ENCODE data around the gene WNT9B.

Gene WNT9B

GRCh38 chr17:46853896-46854444 lies 2.6 kb downstream of the WNT9B start:
- no peak for DNase-seq (ENCODE audit: low spot score)

GRCh38 chr17:46854515-46854914 lies 3.1 kb downstream of the WNT9B start:
- DNase-seq (ENCODE audit: low spot score): no peak

- DNase-seq (ENCODE audit: low spot score): no peak
These were observed 3.6 kb downstream of the WNT9B start for GRCh38 chr17:46854948-46855347.

GRCh38 chr17:46857600-46857999 lies 6.2 kb downstream of the WNT9B start:
- no peak for DNase-seq (ENCODE audit: low spot score)

GRCh38 chr17:46859996-46860395 lies 8.6 kb downstream of the WNT9B start:
- no peak for DNase-seq (ENCODE audit: low spot score)

- no peak for DNase-seq (ENCODE audit: low spot score)
These were observed 11.6 kb downstream of the WNT9B start for GRCh38 chr17:46862949-46863348.

- no peak for DNase-seq (ENCODE audit: low spot score)
These were observed 12.2 kb downstream of the WNT9B start for GRCh38 chr17:46863383-46864121.

GRCh38 chr17:46865100-46865499 lies 13.7 kb downstream of the WNT9B start:
- no peak for DNase-seq (ENCODE audit: low spot score)

- DNase-seq (ENCODE audit: low spot score): no peak
These were observed 14.9 kb downstream of the WNT9B start for GRCh38 chr17:46866325-46866724.

- DNase-seq (ENCODE audit: low spot score): no peak
These were observed 15.4 kb downstream of the WNT9B start for GRCh38 chr17:46866747-46867146.

GRCh38 chr17:46868689-46869187 lies 17.4 kb downstream of the WNT9B start:
- no peak for DNase-seq (ENCODE audit: low spot score)

GRCh38 chr17:46869296-46869695 lies 17.9 kb downstream of the WNT9B start:
- peak; percentile 41 for DNase-seq (ENCODE audit: low spot score)

GRCh38 chr17:46869975-46870803 lies 18.8 kb downstream of the WNT9B start:
- DNase-seq (ENCODE audit: low spot score): no peak

GRCh38 chr17:46872421-46872820 lies 21.0 kb downstream of the WNT9B start:
- DNase-seq (ENCODE audit: low spot score): no peak

- no peak for DNase-seq (ENCODE audit: low spot score)
These were observed 22.7 kb downstream of the WNT9B start for GRCh38 chr17:46873941-46874645.

- DNase-seq (ENCODE audit: low spot score): no peak
These were observed 23.5 kb downstream of the WNT9B start for GRCh38 chr17:46874906-46875305.

GRCh38 chr17:46875849-46876352 lies 24.5 kb downstream of the WNT9B start:
- DNase-seq (ENCODE audit: low spot score): no peak

- peak; percentile 32 for DNase-seq (ENCODE audit: low spot score)
These were observed 25.0 kb downstream of the WNT9B start for GRCh38 chr17:46876353-46876887.

- no peak for DNase-seq (ENCODE audit: low spot score)
These were observed 25.5 kb downstream of the WNT9B start for GRCh38 chr17:46876926-46877325.

GRCh38 chr17:46877466-46877865 lies 26.1 kb downstream of the WNT9B start:
- no peak for DNase-seq (ENCODE audit: low spot score)

GRCh38 chr17:46878055-46878454 lies 26.7 kb downstream of the WNT9B start:
- DNase-seq (ENCODE audit: low spot score): no peak

All from SK-N-DZ (cell line).